RPMI8226 (cell line): ENCODE measurements around the gene TRA2B.
A peak's percentile ranks its signal among the peaks of the same experiment; 100 is the strongest.
"Not testable (repeated sequence)": the region's sequence is repeated elsewhere in the genome, so short reads cannot be mapped to it uniquely, and the experiment has no call there.

Source experiments
- DNase-seq: peaks from one replicate; pipeline ENCODE4 v3.0.0-alpha.2; 2015

TRA2B gene

DNA sequence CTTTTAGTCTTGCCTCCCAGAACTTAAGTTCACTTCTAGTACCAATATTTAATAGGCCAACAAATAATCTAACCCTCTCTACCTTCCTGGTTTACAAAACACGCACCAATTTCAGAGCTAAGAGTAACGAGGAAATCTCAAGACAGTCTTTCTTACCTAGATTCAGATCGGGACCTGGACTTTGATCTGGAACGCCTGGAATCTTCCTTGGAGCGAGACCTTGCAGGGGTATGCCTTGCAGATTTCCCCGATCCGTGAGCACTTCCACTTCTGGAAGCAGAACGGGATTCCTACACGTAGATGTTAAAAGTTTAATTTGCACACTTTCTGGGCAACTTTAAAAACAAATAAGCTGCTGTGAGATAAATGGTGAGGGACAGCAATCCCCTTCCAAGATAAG, 11.4 kb downstream of the TRA2B start:
- no peak for DNase-seq

DNA sequence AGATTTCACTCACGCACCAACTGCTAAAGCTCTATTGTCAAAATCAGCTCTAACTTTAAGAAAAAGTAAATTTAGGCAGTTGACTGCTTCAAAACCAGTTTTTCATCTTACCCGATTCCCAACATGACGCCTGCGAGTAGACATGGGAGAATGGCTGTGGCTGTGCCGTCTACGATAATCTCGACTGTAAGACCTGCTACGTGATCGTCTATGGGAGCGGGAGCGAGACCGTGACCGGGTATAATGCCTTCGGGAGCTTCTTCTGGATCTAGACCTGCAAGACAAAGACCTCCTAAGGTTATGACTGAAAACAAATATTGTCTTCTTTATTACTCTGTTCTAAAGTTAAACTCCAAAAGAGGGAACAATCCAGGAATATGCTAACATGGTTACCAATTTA, 12.5 kb downstream of the TRA2B start:
- no peak for DNase-seq

GRCh38 chr3:185924375-185924774, 13.4 kb downstream of the TRA2B start:
- no peak for DNase-seq

DNA sequence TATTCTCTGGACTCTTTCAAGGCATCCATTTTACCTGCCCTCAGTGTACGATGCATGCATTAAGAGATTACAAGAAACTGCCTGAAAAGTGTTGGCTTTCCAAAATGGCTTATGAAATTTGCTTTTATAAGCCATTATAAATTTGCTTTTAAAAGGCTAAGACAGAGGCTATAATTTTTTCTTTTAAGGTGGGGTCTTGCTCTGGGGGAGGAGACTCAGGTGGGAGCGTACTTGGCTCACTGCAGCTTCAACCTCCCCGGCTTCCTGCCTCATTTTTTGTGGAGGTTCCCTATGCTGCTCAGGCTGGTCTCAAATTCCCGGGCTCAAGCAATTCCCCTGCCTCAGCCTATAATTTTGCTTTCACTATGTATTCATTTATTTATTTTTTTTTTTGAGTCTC, 17.6 kb downstream of the TRA2B start:
- no peak for DNase-seq

- DNase-seq, result no peak
These were observed 21.6 kb downstream of the TRA2B start for GRCh38 chr3:185916042-185916833.

GRCh38 chr3:185915642-185916041, 22.2 kb downstream of the TRA2B start:
- DNase-seq, result no peak

DNA sequence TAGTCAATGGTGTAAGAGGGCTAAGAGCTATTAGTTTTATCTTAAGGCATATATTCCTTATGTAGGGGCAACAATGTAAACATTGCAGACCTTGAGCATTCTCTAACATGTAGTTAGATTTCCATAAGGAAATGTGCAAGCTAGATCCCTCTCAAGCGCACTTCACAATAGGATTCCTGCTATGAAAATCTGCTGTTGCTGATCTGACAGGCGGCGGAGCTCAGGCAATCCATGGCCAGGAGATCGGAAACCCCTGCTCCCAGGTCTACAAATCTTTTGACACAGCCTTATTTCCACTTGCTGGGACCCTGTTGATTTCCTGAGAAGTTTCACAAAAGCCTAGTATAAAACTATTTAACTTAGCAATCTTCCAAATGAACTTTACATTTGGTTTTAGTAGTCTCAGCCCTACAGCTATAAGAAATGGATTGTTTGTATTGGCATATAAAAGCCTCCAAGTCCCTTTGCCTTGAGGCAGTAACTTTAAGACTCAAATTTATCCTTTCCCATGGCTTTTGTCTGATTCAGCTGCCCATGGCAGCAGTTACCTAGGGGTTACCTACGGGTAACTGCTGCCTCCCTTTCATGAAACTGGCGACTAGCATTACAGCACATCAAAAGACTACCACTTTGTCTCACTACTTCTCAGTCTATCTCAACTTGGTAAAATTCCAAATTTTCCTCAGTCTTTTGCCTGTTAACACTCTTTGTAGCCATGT, 22.7 kb downstream of the TRA2B start:
- DNase-seq, result no peak

GRCh38 chr3:185912929-185913901, 24.6 kb downstream of the TRA2B start:
- no peak for DNase-seq

DNA sequence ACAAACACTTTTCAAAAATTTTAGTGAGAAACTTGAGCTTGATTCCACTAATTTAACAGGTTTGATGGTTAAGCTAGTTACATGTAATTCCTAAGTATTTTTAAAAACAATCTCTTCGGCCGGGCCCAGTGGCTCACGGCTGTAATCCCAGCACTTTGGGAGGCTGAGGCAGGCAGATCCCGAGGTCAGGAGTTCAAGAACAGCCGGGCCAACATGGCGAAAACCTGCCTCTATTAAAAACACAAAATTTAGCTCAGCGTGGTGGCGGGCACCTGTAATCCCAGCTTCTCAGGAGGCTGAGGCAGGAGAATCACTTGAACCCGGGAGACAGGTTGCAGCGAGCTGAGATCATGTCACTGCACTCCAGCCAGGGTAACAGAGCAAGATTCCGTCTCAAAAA, 25.3 kb downstream of the TRA2B start:
- no peak for DNase-seq

- DNase-seq, result not testable (repeated sequence)
These were observed 26.8 kb downstream of the TRA2B start for GRCh38 chr3:185911076-185911448.

GRCh38 chr3:185910322-185911075, 27.3 kb downstream of the TRA2B start:
- not testable (repeated sequence) for DNase-seq

DNA sequence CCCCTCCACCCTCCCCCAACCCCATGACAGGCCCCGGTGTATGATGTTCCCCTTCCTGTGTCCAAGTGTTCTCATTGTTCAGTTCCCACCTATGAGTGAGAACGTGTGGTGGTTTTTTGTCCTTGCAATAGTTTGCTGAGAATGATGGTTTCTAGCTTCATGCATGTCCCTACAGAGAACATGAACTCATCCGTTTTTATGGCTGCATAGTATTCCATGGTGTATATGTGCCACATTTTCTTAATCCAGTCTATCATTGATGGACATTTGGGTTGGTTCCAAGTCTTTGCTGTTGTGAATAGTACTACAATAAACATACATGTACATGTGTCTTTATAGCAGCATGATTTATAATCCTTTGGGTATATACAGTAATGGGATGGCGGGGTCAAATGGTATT, 27.9 kb downstream of the TRA2B start:
- DNase-seq, result not testable (repeated sequence)

- peak; percentile 93 for DNase-seq
These were observed 37.6 kb downstream of the TRA2B start for GRCh38 chr3:185900228-185900627.

DNA sequence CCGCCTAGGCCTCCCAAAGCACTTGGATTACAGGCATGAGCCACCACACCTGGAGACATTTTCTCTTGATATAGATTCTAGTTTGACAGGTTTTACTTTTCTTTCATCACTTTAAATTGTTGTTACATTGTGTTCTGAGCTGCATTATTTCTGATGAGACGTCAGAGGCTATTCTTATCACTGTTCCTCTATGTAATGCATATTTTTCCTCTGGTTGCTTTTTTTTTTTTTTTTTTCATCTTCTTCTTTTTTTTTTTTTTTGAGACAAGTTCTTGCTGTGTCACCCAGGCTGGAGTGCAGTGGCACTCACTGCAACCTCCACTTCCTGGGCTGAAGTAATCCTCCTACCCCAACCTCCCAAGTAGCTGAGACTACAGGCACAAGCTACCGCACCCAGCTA, 41.2 kb downstream of the TRA2B start:
- no peak for DNase-seq

GRCh38 chr3:185887066-185887465, 50.7 kb downstream of the TRA2B start:
- no peak for DNase-seq

- no peak for DNase-seq
These were observed 53.2 kb downstream of the TRA2B start for GRCh38 chr3:185884641-185885040.

DNA sequence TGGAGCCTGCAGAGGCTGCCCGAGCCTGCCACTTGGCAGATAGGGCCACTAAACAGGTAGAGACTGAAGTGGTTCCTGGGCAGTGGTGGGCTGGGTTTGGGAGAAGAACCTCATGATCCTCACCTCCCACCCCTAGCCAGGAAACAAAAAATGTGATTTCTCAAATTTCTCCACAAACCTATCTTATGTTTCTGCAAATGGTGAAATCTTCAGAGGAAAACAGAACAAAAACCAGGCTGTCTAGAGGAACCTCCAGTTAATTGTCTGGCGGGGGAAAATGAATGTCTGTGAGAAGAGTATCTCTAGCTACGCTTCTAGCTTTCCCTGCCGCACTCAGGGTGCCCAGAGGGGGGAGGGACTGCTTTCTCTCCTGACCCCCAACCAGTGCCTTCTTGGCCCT, 55.9 kb downstream of the TRA2B start:
- DNase-seq, result no peak

DNA sequence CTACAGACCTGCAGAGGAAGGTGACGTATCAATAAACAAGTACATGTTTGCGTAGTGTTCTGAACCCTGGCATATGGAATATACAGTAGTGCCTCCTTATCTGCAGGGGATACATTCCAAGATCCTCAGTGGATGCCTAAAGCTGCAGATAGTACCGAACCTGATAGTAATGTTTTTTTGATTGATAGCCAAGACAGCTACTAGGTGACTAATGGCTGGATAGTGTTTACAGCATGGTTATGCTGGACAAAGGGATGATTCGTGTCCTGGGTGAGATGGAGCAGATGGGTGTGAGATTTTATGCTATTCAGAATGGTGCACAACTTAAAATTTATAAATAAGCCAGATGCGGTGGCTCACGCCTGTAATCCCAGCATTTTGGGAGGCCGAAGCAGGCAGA, 57.2 kb downstream of the TRA2B start:
- no peak for DNase-seq

DNA sequence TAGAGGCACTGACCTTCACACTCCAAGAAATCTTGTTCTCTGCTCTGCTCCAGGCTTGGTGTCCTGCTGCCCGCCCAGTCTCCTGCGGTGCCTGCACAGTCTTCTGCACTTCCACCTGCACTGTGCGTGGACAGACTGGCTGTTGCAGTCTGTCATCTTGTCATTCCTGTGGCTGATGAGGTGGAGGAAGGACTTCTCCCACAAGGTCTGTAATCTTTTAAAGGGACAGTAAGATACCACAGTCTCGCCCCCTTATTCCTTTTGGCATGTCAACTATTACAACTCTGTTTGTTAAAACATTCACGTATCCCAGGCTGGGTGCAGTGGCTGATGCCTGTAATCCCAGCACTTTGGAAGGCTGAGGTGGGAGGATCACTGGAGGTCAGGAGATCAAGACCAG, 58.9 kb downstream of the TRA2B start:
- DNase-seq, result no peak

- no peak for DNase-seq
These were observed 63.7 kb downstream of the TRA2B start for GRCh38 chr3:185874119-185874518.

GRCh38 chr3:185867650-185868049, 70.2 kb downstream of the TRA2B start:
- no peak for DNase-seq

DNA sequence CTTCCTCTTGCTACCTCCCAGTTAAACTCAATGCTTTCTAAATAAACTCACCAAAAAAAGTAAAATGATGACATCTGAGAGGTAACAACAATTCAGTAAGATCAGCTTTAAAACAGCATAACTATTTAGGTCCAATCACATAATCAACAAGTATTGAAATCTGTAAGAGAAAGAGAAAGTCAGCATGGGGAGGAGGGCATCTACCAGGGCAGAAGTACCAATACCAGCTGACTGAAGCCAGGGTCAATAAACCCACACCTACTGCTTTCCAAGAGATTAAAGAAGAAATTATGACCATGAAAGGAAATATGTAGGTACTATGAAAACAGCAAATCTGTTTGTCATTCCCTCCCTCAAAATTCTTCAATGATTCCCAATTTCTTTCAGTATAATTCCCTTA, 70.8 kb downstream of the TRA2B start:
- no peak for DNase-seq

DNA sequence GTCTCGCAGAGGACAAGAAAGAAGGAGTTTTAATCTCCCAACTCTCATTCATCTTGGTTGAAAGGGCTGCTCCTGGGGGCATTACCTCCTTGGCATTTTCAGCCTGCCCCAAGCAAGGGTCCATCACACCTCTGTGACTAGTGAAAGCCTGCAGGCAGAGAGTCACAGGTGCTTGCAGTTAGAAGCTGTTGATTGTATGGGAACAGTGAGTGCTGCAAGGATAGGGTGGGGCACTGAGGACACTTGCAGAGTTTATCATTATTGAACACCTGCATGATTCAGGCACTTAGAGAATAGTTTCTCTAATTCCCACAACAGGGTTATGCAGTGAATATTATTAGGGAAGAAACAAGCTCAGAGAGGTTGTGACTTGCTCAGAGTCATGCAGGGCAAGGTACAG, 71.3 kb downstream of the TRA2B start:
- DNase-seq, result no peak
